ENCODE measurements around the gene MAGEA3.
"Not testable (repeated sequence)": the region's sequence is repeated elsewhere in the genome, so short reads cannot be mapped to it uniquely, and the experiment has no call there.

The MAGEA3 gene, protein sequence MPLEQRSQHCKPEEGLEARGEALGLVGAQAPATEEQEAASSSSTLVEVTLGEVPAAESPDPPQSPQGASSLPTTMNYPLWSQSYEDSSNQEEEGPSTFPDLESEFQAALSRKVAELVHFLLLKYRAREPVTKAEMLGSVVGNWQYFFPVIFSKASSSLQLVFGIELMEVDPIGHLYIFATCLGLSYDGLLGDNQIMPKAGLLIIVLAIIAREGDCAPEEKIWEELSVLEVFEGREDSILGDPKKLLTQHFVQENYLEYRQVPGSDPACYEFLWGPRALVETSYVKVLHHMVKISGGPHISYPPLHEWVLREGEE

DNA sequence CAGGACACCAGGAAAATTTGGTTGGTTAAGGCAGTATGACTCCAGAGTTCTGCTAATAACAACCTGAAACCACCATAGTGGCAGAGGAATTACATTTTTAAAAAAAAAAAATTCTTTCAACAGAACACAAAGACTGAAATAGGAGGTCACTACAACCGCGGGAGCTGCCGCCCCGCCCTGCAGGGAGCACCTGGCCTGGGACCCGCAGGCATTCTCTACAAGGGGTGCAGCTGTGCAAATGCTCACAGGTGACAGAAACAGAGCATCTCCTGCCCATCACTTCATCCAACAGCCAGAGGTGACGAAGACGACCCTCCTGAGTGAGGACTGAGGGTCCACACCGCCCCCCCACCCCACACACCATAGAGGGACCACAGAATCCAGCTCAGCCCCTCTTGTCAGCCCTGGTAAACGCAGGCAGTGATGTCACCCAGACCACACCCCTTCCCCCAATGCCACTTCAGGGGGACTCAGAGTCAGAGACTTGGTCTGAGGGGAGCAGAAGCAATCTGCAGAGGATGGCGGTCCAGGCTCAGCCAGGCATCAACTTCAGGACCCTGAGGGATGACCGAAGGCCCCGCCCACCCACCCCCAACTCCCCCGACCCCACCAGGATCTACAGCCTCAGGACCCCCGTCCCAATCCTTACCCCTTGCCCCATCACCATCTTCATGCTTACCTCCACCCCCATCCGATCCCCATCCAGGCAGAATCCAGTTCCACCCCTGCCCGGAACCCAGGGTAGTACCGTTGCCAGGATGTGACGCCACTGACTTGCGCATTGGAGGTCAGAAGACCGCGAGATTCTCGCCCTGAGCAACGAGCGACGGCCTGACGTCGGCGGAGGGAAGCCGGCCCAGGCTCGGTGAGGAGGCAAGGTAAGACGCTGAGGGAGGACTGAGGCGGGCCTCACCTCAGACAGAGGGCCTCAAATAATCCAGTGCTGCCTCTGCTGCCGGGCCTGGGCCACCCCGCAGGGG, at the start of gene MAGEA3:
Gene MAGEA3, plus strand, starts transcription at position 843 of the 980 bp plus-strand sequence. CDS start 2,039 bp downstream, outside the sequence.
- not testable (repeated sequence) for DNase-seq (ENCODE audit: low read depth in 2 of 2)

DNA sequence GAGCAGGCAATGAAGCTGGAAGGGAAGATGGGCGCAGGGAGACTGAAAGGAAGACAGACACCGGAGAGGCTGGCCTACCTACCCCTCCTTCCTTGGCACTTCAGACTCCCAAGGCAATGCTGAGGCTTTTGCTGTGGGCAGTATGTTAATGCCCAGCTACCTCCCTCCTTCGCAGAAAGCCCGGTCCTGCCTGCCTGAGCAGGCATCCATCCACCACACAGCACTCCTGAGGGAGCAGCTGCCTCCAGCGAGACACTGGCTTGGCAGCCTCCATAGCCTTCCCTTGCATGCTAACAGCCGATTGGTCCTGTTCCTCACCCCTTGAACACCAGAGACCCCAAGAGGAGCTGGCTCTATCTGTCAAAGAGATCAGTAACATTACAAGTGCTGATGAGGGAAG, 46.5 kb upstream of the MAGEA3 start:
- no peak for DNase-seq (ENCODE audit: low read depth in 2 of 2)

GRCh38 chrX:152652467-152652866, 46.1 kb upstream of the MAGEA3 start:
- DNase-seq (ENCODE audit: low read depth in 2 of 2) = no peak

- no peak for DNase-seq (ENCODE audit: low read depth in 2 of 2)
Observed at GRCh38 chrX:152656087-152656486, 42.5 kb upstream of the MAGEA3 start.

GRCh38 chrX:152656890-152657289, 41.7 kb upstream of the MAGEA3 start:
- no peak for DNase-seq (ENCODE audit: low read depth in 2 of 2)

- DNase-seq (ENCODE audit: low read depth in 2 of 2) = no peak
Observed at GRCh38 chrX:152658302-152658701, 40.3 kb upstream of the MAGEA3 start.

- DNase-seq (ENCODE audit: low read depth in 2 of 2) = no peak
Observed at GRCh38 chrX:152663086-152663485, 35.5 kb upstream of the MAGEA3 start.

GRCh38 chrX:152674135-152674534, 24.5 kb upstream of the MAGEA3 start:
- DNase-seq (ENCODE audit: low read depth in 2 of 2) = no peak

GRCh38 chrX:152674652-152675051, 23.9 kb upstream of the MAGEA3 start:
- DNase-seq (ENCODE audit: low read depth in 2 of 2) = not testable (repeated sequence)

DNA sequence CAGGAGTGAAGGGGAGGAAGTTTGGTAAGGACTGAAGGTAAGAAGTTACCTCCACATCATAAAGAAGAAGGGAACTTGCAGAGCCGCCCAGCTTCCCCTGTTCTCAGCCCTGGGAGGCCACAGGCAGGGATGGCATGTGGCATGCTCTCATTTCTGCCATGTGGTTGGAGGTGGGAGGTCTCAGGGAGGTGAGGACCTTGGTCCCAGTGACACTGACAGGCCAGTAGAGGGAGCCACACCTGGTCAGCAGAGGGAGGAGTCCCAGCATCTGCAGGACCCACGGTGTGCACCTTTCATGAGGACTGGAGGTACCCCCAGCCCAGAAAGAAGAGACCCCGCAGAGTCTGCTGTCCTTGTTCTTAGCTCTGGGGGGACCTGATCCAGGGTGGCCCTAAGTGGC, 17.6 kb upstream of the MAGEA3 start:
- DNase-seq (ENCODE audit: low read depth in 2 of 2) = not testable (repeated sequence)

- DNase-seq (ENCODE audit: low read depth in 2 of 2) = not testable (repeated sequence)
Observed at GRCh38 chrX:152700390-152700789, 1.8 kb downstream of the MAGEA3 start.

DNA sequence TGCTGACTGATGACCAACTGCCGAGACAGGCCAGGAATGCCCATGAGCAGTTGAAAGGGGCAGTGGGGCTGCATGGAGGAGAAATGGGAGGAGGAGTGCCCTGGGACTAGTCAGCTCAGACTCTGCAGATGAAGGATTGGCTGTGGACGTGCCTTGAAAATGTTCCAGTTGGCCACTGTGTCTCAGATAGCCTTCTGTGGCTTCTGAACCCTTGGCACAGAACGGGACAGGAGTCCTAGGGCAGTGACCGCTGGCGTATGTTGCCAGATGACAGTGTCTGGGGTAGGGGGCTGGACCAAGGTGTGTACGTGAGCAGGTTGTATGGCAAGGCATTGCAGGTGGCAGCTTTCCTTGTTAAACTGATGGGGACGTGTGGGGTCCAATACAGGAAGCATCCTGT, 7.9 kb downstream of the MAGEA3 start:
- DNase-seq (ENCODE audit: low read depth in 2 of 2) = not testable (repeated sequence)

GRCh38 chrX:152709173-152709572, 10.6 kb downstream of the MAGEA3 start, which contains the start of gene CSAG2:
TSS of gene CSAG2 (minus strand) at chrX:152709273. CDS start at chrX:152709112, 161 bp downstream.
- not testable (repeated sequence) for DNase-seq (ENCODE audit: low read depth in 2 of 2)

DNA sequence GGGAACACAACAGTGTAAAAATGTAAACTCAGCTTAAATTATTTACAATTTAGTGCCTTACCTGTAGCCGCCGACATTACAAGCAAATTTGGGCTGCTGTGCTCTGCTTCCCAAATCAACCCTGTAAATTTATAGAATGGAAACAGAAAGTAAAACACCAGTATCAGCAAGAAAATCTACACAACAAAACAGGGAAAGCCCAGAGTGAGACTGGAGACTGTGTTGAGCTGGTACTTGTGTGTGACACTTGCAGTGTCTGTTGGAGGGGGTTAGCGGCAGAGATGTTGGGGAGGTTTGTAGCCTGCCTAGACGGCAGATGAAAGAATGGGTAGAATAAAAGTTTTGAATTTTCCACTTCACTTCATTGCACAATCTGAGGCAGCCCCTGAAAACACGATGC, 14.6 kb downstream of the MAGEA3 start:
- not testable (repeated sequence) for DNase-seq (ENCODE audit: low read depth in 2 of 2)

DNA sequence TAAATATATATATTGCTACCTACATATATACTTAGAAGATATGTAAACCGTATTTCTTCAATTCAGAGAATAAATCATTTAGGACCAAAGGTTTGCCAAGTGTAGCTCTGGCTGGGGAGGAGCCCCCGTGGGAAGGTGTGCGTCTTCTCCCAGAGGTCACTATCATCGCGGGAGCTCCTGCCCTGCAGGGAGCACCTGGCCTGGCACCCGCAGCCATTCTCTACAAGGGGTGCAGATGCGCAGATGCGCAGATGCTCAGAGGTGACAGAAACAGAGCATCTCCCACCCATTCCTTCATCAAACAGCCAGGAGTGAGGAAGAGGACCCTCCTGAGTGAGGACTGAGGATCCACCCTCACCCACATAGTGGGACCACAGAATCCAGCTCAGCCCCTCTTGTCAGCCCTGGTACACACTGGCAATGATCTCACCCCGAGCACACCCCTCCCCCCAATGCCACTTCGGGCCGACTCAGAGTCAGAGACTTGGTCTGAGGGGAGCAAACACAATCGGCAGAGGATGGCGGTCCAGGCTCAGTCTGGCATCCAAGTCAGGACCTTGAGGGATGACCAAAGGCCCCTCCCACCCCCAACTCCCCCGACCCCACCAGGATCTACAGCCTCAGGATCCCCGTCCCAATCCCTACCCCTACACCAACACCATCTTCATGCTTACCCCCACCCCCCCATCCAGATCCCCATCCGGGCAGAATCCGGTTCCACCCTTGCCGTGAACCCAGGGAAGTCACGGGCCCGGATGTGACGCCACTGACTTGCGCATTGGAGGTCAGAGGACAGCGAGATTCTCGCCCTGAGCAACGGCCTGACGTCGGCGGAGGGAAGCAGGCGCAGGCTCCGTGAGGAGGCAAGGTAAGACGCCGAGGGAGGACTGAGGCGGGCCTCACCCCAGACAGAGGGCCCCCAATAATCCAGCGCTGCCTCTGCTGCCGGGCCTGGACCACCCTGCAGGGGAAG, 15.5 kb downstream of the MAGEA3 start, which contains the start of gene MAGEA2B:
Gene MAGEA2B, plus strand, starts transcription at position 814 of the 973 bp plus-strand sequence. CDS start 2,479 bp downstream, outside the sequence.
- not testable (repeated sequence) for DNase-seq (ENCODE audit: low read depth in 2 of 2)

DNA sequence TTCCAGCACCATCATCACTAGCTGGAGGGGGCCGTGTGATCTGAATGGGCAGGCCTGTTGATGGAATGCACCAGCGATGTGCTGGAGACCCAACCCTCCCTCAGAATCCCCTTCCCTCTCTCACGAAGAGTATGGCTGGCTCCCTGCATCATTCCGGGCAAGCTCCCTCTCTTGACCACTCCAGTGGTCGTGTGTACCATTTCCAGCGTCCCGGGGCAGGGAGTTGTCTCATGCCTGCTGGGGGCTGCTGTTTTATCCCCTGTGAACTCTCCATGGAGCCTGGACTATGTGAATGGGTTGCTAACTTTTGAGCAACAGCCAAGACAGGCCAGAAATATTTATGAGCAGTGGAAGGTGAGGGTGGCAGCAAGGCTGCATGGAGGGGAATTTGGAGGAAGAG, 26.8 kb downstream of the MAGEA3 start:
- no peak for DNase-seq (ENCODE audit: low read depth in 2 of 2)

- DNase-seq (ENCODE audit: low read depth in 2 of 2) = no peak
Observed at GRCh38 chrX:152733261-152733975, 34.8 kb downstream of the MAGEA3 start, which contains the start of the genes CSAG1 and MAGEA12. TSS of gene CSAG1 (minus strand) at chrX:152733721. CDS start at chrX:152732460, 1,261 bp downstream. TSS of gene MAGEA12 (plus strand) at chrX:152733757. CDS start at chrX:152736162, 2,405 bp downstream.

- DNase-seq (ENCODE audit: low read depth in 2 of 2) = not testable (repeated sequence)
Observed at GRCh38 chrX:152734143-152734858, 35.7 kb downstream of the MAGEA3 start.

- no peak for DNase-seq (ENCODE audit: low read depth in 2 of 2)
Observed at GRCh38 chrX:152735101-152735500, 36.5 kb downstream of the MAGEA3 start.

Data from stimulated activated CD8-positive, alpha-beta memory T cell treated with anti-CD3 and anti-CD28 coated beads, Interleukin-7, amount 100 ng/mL, for 4 hours (primary cell).